HG03432 (cell line): ENCODE results near the gene KBTBD6.
"Not testable (repeated sequence)": the region's sequence is repeated elsewhere in the genome, so short reads cannot be mapped to it uniquely, and the experiment has no call there.

Experiments
- ATAC-seq: cut with Tn5 transposase; IDR thresholded peaks from one replicate; pipeline ENCODE4 v1.9.1; 2021; ENCODE audit warnings: mild to moderate bottlenecking, moderate library complexity; ENCODE audit not compliant: unreplicated experiment

KBTBD6 gene

DNA sequence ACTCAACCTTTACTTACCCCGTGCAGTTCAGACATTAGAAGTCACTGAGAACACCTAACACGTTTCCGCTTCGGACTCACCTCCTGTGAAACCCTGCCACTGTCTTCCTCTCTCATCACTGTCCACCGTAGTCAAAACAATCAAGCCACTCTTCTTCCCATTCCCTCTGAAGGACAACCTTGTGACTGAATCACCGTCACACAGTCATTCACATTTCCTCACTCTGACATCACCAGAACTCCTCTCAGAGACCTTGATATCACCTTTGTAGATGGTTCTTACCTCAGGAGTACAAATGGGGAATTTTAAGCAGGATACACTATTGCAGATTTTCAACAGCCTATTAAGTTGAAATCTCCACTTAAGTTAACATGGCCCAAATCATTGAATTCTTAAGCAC, 1.3 kb upstream of the KBTBD6 start:
- ATAC-seq = no peak

DNA sequence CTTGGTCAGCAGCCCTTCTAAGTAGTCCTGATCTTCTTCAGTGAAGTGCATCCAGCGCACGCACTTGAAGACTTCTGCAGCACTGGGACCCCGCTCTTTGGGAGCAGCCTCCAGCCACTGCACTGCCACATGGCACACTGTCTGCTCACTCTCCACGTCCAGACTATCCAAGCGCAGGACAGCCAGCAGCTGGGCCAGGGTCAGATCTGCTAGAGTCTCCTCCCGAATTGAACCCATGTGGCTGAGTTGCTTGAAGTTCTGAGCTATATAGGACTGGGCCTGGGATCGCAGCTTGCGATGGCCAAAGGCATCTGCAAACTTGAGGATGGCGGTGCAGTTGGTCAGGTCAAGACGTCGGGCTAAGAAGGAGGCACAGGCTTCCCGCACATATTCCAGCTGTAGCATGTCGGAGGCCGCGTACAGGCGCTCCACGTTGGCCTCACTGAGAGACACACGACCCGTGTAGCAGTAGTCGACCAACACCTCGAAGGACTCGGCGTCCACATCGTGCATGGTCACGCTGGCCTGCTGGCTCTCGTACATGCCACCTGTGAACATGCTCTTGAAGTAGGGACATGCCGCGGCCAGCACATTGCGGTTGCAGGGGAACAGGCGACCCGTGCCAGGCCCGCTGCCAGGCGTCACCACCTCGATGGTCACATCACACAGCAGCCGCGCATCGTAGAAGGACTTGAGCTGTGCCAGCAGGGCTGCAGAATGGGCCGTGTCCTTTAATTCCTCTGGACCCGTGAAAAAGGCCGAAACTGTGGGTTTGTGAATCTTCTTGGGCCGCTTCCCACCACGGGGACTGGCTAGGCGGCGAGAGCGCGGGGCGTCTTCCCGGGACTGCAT, 716 bp downstream of the KBTBD6 start:
- peak; percentile 17 for ATAC-seq

DNA sequence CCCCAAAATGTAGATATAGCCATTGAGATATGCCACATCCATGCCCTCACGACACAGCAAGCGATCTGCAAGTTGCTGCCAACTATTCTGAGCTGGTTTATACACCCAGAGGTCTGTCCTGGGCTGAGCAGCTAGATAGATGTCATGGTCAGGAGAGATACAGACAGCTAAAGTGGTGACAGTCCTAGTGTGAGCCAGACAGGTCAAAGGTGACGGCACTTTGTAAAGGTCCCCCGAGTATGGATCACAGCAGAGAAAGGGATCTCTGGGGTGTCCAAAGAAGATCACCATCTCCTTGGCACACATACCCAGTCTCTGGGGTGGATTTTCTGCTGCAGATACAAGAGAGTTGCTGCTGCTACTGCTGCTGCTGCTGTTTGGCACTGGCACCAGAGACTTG, 1.4 kb downstream of the KBTBD6 start:
- ATAC-seq = not testable (repeated sequence)

DNA sequence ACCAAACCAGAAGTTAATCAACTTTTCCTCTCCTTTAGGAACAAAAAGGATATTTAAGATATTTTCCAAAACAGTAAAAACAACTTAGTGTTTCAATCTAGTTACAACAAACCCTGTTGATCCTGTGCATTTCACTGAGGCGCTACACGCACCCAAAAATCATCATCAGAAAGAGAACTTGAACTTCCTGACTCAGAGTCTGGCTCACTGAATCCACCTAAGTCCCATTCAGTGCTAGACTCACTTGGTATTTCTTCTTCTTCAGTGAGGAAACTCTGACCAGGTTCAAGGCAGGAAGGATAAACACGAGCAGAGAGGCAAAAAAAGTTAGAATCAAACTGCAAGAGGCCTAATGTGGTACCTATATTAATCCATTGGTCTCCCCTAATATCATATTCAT, 2.2 kb downstream of the KBTBD6 start:
- ATAC-seq = no peak

GRCh38 chr13:41127701-41128100, 4.9 kb downstream of the KBTBD6 start:
- no peak for ATAC-seq

GRCh38 chr13:41122838-41123237, 9.8 kb downstream of the KBTBD6 start:
- no peak for ATAC-seq

GRCh38 chr13:41117869-41118268, 14.7 kb downstream of the KBTBD6 start:
- no peak for ATAC-seq

- ATAC-seq = no peak
Measured at GRCh38 chr13:41111454-41111853, 21.1 kb downstream of the KBTBD6 start.

DNA sequence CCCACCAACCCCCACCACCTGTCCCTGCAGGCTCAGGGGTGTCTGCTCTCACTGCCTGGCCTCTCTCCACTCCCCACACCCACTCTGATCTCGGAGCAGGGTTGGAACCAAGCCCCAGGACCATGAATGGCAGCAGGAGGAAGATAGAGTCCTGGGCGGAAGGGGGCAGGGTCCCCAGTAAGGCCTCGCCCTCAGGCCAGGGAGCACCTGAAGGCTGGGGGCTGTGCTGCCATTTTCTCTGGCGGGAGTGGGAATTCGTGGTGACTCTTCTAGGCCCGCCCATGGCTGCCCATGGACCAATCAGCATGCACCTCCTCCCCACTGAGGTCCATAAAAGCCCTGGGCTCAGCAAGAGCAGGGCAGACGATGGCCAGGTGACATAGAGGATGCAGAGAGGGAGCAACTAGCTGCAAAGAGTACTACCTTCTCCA, 25.0 kb downstream of the KBTBD6 start:
- no peak for ATAC-seq

DNA sequence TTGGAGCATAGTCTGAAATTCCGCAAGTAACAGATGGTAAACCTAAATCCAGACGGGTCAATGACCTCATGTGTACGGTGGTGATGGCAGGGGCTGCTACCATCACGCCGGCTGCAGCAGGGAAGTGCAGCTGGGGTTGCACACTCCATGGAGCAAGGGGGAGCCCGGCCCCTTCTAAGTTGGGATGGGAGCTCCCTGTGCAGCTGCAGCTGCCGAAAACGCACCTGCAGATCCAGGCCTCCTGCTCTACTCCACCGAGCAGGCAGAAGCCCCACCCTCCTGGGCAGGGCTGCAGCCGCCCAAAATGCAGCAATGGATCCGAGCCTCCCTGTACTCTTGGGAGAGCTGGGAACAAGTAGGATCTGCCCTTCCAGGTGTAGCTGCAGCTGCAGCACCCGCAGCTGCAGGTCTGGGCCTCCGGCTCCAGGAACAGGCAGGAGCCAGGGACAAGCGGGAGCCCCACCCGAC, 25.5 kb downstream of the KBTBD6 start:
- ATAC-seq = no peak

DNA sequence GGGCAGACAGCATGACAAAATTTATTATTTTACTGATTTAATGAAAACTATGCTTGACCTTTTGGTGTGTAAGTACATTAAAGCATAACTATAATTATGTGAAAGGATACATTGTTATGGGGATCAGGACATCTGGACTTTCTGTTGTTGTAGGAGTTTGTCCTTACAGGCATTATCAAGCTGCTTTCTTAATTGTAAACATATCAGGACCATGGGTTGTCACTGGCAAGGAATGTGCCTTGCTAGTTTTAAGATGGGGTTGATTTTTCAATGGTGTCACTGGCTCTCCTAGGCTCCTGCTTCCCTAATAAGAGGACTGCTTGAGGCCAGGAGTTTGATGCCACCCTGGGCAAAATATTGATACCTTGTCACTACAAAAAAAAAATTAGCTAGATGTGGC, 32.6 kb downstream of the KBTBD6 start:
- no peak for ATAC-seq

DNA sequence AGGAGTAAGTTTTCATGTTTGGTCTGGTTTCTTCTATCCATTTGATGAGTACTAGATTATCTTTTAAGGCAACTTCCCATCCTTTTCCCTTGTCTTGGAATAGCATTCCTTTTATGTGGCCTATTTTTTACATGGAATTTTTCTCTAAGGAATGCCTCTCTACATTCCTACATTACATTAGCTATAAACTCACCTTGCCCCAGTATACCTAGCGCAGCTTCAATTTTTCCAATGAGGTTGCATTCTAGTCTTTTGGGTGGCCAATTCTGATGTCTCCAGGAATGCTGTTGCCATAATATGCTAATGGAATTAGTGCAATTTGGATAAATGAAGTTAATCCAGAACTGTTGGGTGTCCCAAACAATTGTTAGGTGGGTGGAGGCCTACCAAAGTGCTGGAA, 33.8 kb downstream of the KBTBD6 start:
- ATAC-seq = no peak

DNA sequence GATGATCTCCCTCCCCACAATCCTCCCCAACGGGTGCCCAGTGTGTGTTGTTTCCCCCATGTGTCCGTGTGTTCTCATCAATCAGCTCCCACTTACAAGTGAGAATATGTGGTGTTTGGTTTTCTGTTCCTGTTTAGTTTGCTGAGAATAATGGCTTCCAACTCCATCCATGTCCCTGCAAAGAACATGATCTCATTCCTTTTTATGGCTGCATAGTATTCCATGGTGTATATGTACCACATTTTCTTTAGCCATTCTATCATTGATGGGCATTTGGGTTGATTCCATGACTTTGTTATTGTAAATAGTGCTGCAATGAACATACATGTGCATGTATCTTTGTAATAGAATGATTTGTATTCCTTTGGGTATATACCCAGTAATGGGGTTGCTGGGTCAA, 36.9 kb downstream of the KBTBD6 start:
- not testable (repeated sequence) for ATAC-seq

GRCh38 chr13:41085961-41086585, 46.5 kb downstream of the KBTBD6 start:
- ATAC-seq = no peak

- ATAC-seq = no peak
Measured at GRCh38 chr13:41079725-41080124, 52.9 kb downstream of the KBTBD6 start.
